Measurements from ENCODE around the gene TMEM132D.

The TMEM132D gene

GRCh38 chr12:129825316-129825715, 78.5 kb downstream of the TMEM132D start:
- no peak for TF ChIP-seq CTCF (conservative IDR thresholded peaks at IDR 0.05; ENCODE audit: low read depth, low read length)
- Histone ChIP-seq H3K4me3 (IDR thresholded peaks at IDR 0.05; ENCODE audit: insufficient read depth, low read depth, low read length) (no peak overlapping the region), H3K27ac (no peak overlapping the region)

GRCh38 chr12:129821964-129822363, 81.9 kb downstream of the TMEM132D start:
- H3K4me3 ChIP-seq (IDR thresholded peaks at IDR 0.05; ENCODE audit: insufficient read depth, low read depth, low read length): no peak overlapping the region
- H3K27me3 ChIP-seq (ENCODE audit: insufficient read depth, low read depth): no peaks in the 10 kb centered on the region
- TF ChIP-seq CTCF (conservative IDR thresholded peaks at IDR 0.05; ENCODE audit: low read depth, low read length): no peak
- no peak overlapping the region for H3K9ac ChIP-seq
- H4K20me1 ChIP-seq (ENCODE audit: insufficient read depth): no peaks in the 10 kb centered on the region
- H3K36me3 ChIP-seq (ENCODE audit: insufficient read depth): no peaks in the 10 kb centered on the region
- no peaks in the 10 kb centered on the region for H3K4me1 ChIP-seq (ENCODE audit: low read depth, poor library complexity, severe bottlenecking)
- H3K4me2 ChIP-seq: no peak overlapping the region
- H2AFZ ChIP-seq (ENCODE audit: low read depth): no peak overlapping the region
- no peak overlapping the region for H3K27ac ChIP-seq
- no peaks in the 10 kb centered on the region for H3K79me2 ChIP-seq (ENCODE audit: insufficient read depth, low read depth)

More at GRCh38 chr12:129825316-129825715, 78.5 kb downstream of the TMEM132D start:
- no peaks in the 10 kb centered on the region for H3K36me3 ChIP-seq (ENCODE audit: insufficient read depth)
- H3K27me3 ChIP-seq (ENCODE audit: insufficient read depth, low read depth): no peaks in the 10 kb centered on the region
- no peak overlapping the region for H3K9ac ChIP-seq
- H3K4me1 ChIP-seq (ENCODE audit: low read depth, poor library complexity, severe bottlenecking): no peaks in the 10 kb centered on the region
- H4K20me1 ChIP-seq (ENCODE audit: insufficient read depth): no peaks in the 10 kb centered on the region
- H3K4me2 ChIP-seq: no peak overlapping the region
- no peak overlapping the region for H2AFZ ChIP-seq (ENCODE audit: low read depth)
- no peaks in the 10 kb centered on the region for H3K79me2 ChIP-seq (ENCODE audit: insufficient read depth, low read depth)

DNA sequence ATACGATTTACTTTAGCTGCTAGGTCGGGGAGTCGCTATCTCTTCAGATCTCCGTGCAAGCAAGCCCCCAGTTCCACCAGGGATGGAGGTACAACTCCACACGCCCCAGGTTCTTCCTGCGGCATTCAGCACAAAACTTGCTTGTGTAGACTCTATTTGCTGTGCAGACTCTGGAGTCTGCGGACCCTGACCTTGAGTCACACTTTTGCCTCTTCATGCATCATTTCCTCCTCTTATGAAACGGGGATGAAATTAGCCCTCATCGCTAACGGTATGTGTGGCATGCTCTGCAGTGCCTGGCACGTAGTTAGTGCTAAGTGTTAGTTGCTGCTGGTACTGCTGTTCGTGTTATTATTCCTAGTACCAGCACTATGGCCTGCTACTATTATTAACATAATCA, 84.4 kb downstream of the TMEM132D start:
- no peaks in the 10 kb centered on the region for H3K27me3 ChIP-seq (ENCODE audit: insufficient read depth, low read depth)
- no peak overlapping the region for H3K27ac ChIP-seq
- H3K4me2 ChIP-seq: no peak overlapping the region
- no peak for TF ChIP-seq CTCF (conservative IDR thresholded peaks at IDR 0.05; ENCODE audit: low read depth, low read length)
- H3K36me3 ChIP-seq (ENCODE audit: insufficient read depth): no peaks in the 10 kb centered on the region
- no peak overlapping the region for H3K4me3 ChIP-seq (IDR thresholded peaks at IDR 0.05; ENCODE audit: insufficient read depth, low read depth, low read length)
- no peak overlapping the region for H3K9ac ChIP-seq
- no peaks in the 10 kb centered on the region for H3K4me1 ChIP-seq (ENCODE audit: low read depth, poor library complexity, severe bottlenecking)
- H2AFZ ChIP-seq (ENCODE audit: low read depth): no peak overlapping the region
- H4K20me1 ChIP-seq (ENCODE audit: insufficient read depth): no peaks in the 10 kb centered on the region
- H3K79me2 ChIP-seq (ENCODE audit: insufficient read depth, low read depth): no peaks in the 10 kb centered on the region

GRCh38 chr12:129815846-129816245, 88.0 kb downstream of the TMEM132D start:
- no peak overlapping the region for H3K27ac ChIP-seq

More at GRCh38 chr12:129815846-129816245, 88.0 kb downstream of the TMEM132D start:
- Histone ChIP-seq H2AFZ (ENCODE audit: low read depth) (no peak overlapping the region), H3K36me3 (ENCODE audit: insufficient read depth) (no peaks in the 10 kb centered on the region), H4K20me1 (ENCODE audit: insufficient read depth) (no peaks in the 10 kb centered on the region), H3K4me1 (ENCODE audit: low read depth, poor library complexity, severe bottlenecking) (no peaks in the 10 kb centered on the region), H3K9ac (no peak overlapping the region), H3K4me2 (no peak overlapping the region), H3K79me2 (ENCODE audit: insufficient read depth, low read depth) (no peaks in the 10 kb centered on the region), H3K4me3 (IDR thresholded peaks at IDR 0.05; ENCODE audit: insufficient read depth, low read depth, low read length) (no peak overlapping the region), H3K27me3 (ENCODE audit: insufficient read depth, low read depth) (no peaks in the 10 kb centered on the region)
- TF ChIP-seq CTCF (conservative IDR thresholded peaks at IDR 0.05; ENCODE audit: low read depth, low read length): no peak
